IMR-90 (cell line): ENCODE results near the gene RCN1.

Experiments used
- CTCF ChIP-seq: conservative IDR thresholded peaks from 2 replicates; pipeline ENCODE4 v1.5.1; 2012; ENCODE audit warnings: mild to moderate bottlenecking, low read depth, low read length, improper control_type of control experiment
- FOS ChIP-seq: fragments of 150-350 bp; IDR thresholded peaks from 2 replicates; pipeline ENCODE4 v1.6.1; 2016; ENCODE audit warnings: low read depth, low read length
- MXI1 ChIP-seq: IDR thresholded peaks from 2 replicates; pipeline ENCODE4 v1.6.1; 2012; ENCODE audit warnings: low read depth, mild to moderate bottlenecking, low read length, moderate library complexity, borderline replicate concordance
- SMC3 ChIP-seq: fragments of 150-350 bp; IDR thresholded peaks from 2 replicates; pipeline ENCODE4 v1.6.1; 2016; ENCODE audit warnings: low read depth, mild to moderate bottlenecking, antibody characterized with exemption, low read length, moderate library complexity

GRCh38 chr11:32136657-32137056 is 45.8 kb downstream of the RCN1 start:
- TF ChIP-seq CTCF (no peak), SMC3 (no peak), FOS (no peak), MXI1 (no peak)
